Esophagus squamous epithelium (tissue), 5 donors: ENCODE measurements around the gene CYP4F3. TPM values are rescaled to one million over a fixed set of nuclear protein-coding genes. Genes with fewer than 3 reads are reported as not detected.

Source experiments
- DNase-seq: peaks from one replicate; lab custom pipeline; 2025; lab: John Stamatoyannopoulos, UW
- H3K27ac ChIP-seq, 4 donors: fragments of 200-600 bp; sonication (generic); one replicate each; pipeline ENCODE4 v1.5.1; 2016 to 2019; ENCODE audit warnings: mild to moderate bottlenecking in 1 of 4
- H3K27me3 ChIP-seq, 4 donors: fragments of 200-600 bp; sonication (generic); 1 replicate in 3 of 4; 2 replicates in 1 of 4; pipeline versions ENCODE4 v1.5.1 to v1.6.0; 2017 to 2021; ENCODE audit warnings: antibody characterized with exemption in 1 of 4
- H3K36me3 ChIP-seq, 3 donors: fragments of 200-600 bp; sonication (generic); one replicate each; pipeline ENCODE4 v1.5.1; 2016 to 2019
- H3K4me1 ChIP-seq, 3 donors: fragments of 200-600 bp; sonication (generic); one replicate each; pipeline ENCODE4 v1.5.1; 2017 to 2019
- H3K4me3 ChIP-seq, 4 donors: fragments of 200-600 bp; sonication (generic); 1 replicate in 3 of 4; 2 replicates in 1 of 4; pipeline ENCODE4 v1.5.1; 2016 to 2019; ENCODE audit warnings: mild to moderate bottlenecking in 2 of 4, moderate library complexity in 1 of 4
- H3K9me3 ChIP-seq, 3 donors: fragments of 200-600 bp; sonication (generic); one replicate each; pipeline ENCODE4 v1.5.1; 2016 to 2019
- CTCF ChIP-seq, 6 experiments: fragments of 450-650 bp in 4 of 6; fragments of 200-600 bp in 2 of 6; sonication (generic) in 2 of 6; IDR thresholded peaks; one replicate each; pipeline ENCODE4 v1.5.1; 2016 to 2019; ENCODE audit warnings: antibody characterized with exemption in 6 of 6, mild to moderate bottlenecking in 4 of 6, moderate library complexity in 4 of 6
- POLR2A ChIP-seq, 4 donors: fragments of 450-650 bp; IDR thresholded peaks; one replicate each; pipeline ENCODE4 v1.6.1; 2017; ENCODE audit warnings: antibody characterized with exemption in 4 of 4, mild to moderate bottlenecking in 4 of 4, moderate library complexity in 3 of 4
- WGBS, 2 donors: methylation state at CpG; one replicate each; pipeline ENCODE4 v1.1.5; 2018; 5-methylcytosine and 5-hydroxymethylcytosine counted together
- intact Hi-C: fragments of 100-400 bp; cut with DNase I; formaldehyde crosslinking; loops from one replicate; pipeline ENCODE4 v1.15.0; 2022
- total RNA-seq, 4 donors: library from RNA; depleted of rRNA; stranded (reverse); fragments of >200 nt; gene quantifications; one replicate each; pipeline ENCODE4 v1.1.0, GENCODE V29; 2016
- donor health status: DM: yes; HTN: yes; CAD: no.

The CYP4F3 gene
- total RNA-seq, 4 donors from 2014 or later: 31.2 to 86.2 (median 43.5) TPM

GRCh38 chr19:15652559-15653278 lies 12.0 kb downstream of the CYP4F3 start:
- Histone ChIP-seq H3K4me3 (no peak overlapping the region), H3K9me3 (no peaks in the 10 kb centered on the region), H3K4me1 (no peaks in the 10 kb centered on the region), H3K27me3 (peaks cover 0 to 19% (median 0%) of the 10 kb centered on the region in 4 donors), H3K36me3 (peaks cover 0 to 37% (median 0%) of the 10 kb centered on the region in 3 donors), H3K27ac (no peak overlapping the region)
- intact Hi-C loops: no loop called here
- TF ChIP-seq POLR2A (IDR thresholded peaks at IDR 0.05) (no peak), CTCF (IDR thresholded peaks at IDR 0.05) (no peak)
- DNase-seq: no peak
- 73 to 76% methylated on average over 4 of the region's 8 CpGs for WGBS, 2 donors

GRCh38 chr19:15656467-15656866 lies 15.8 kb downstream of the CYP4F3 start:
- TF ChIP-seq POLR2A (IDR thresholded peaks at IDR 0.05) (no peak), CTCF (IDR thresholded peaks at IDR 0.05) (no peak)
- Histone ChIP-seq H3K9me3 (no peaks in the 10 kb centered on the region), H3K36me3 (peaks cover 0 to 37% (median 4%) of the 10 kb centered on the region in 3 donors), H3K4me3 (no peak overlapping the region), H3K27ac (no peak overlapping the region), H3K4me1 (no peaks in the 10 kb centered on the region), H3K27me3 (peaks cover 0 to 32% (median 0%) of the 10 kb centered on the region in 4 donors)
- intact Hi-C loops: no loop called here
- no peak for DNase-seq

- peaks cover 0 to 8% (median 0%) of the 10 kb centered on the region in 3 donors for H3K4me1 ChIP-seq
- no peak for DNase-seq
- intact Hi-C loops: no loop called here
- 77 to 92% methylated on average over 3 to 4 of the region's 4 CpGs for WGBS, 2 donors
- peaks cover 0 to 13% (median 4%) of the 10 kb centered on the region in 3 donors for H3K36me3 ChIP-seq
- H3K9me3 ChIP-seq: no peaks in the 10 kb centered on the region
- H3K27ac ChIP-seq: no peak overlapping the region
- H3K27me3 ChIP-seq: peaks cover 0 to 11% (median 0%) of the 10 kb centered on the region in 4 donors
- H3K4me3 ChIP-seq: no peak overlapping the region
- no peak for TF ChIP-seq CTCF (IDR thresholded peaks at IDR 0.05)
- TF ChIP-seq POLR2A (IDR thresholded peaks at IDR 0.05): no peak
These were observed 22.6 kb downstream of the CYP4F3 start for GRCh38 chr19:15663247-15663646.

GRCh38 chr19:15666186-15666585 lies 25.5 kb downstream of the CYP4F3 start:
- no peaks in the 10 kb centered on the region for H3K36me3 ChIP-seq
- H3K4me1 ChIP-seq: peaks cover 0 to 28% (median 9%) of the 10 kb centered on the region in 3 donors
- WGBS, 2 donors: 33% methylated on average over 1 of the region's 1 CpG; no CpG with 5 or more reads in 1 of the 2 donors
- H3K27ac ChIP-seq: no peak overlapping the region
- TF ChIP-seq POLR2A (IDR thresholded peaks at IDR 0.05) (no peak), CTCF (IDR thresholded peaks at IDR 0.05) (no peak)
- H3K27me3 ChIP-seq: peaks cover 0 to 10% (median 0%) of the 10 kb centered on the region in 4 donors
- intact Hi-C loops: no loop called here
- H3K9me3 ChIP-seq: no peaks in the 10 kb centered on the region
- no peak overlapping the region for H3K4me3 ChIP-seq
- DNase-seq: no peak

GRCh38 chr19:15666883-15667282 lies 26.2 kb downstream of the CYP4F3 start:
- H3K4me1 ChIP-seq: peaks cover 0 to 33% (median 9%) of the 10 kb centered on the region in 3 donors
- no CpG with 5 or more reads among the region's 4 CpGs for WGBS, 2 donors
- DNase-seq: no peak
- H3K27me3 ChIP-seq: peaks cover 0 to 10% (median 0%) of the 10 kb centered on the region in 4 donors
- no peak overlapping the region for H3K27ac ChIP-seq
- no peaks in the 10 kb centered on the region for H3K36me3 ChIP-seq
- TF ChIP-seq CTCF (IDR thresholded peaks at IDR 0.05) (no peak), POLR2A (IDR thresholded peaks at IDR 0.05) (no peak)
- intact Hi-C loops: no loop called here
- H3K4me3 ChIP-seq: no peak overlapping the region
- H3K9me3 ChIP-seq: no peaks in the 10 kb centered on the region
